ENCODE results near the gene GMDS. TPM values are rescaled to one million over a fixed set of nuclear protein-coding genes. Genes with fewer than 3 reads are reported as not detected.

GMDS gene
- total and polyA plus RNA-seq, 7 donors: 2.8 to 6.6 (median 4.7) TPM

GRCh38 chr6:1986454-1987243, 258.8 kb downstream of the GMDS start:
- no peaks in the 10 kb centered on the region for H3K27me3 ChIP-seq (ENCODE audit: insufficient read depth in 3 of 3, low read length in 2 of 3)
- H3K4me3 ChIP-seq: no peak overlapping the region
- ATAC-seq: no peak
- no peaks in the 10 kb centered on the region for H3K36me3 ChIP-seq (ENCODE audit: insufficient read depth in 1 of 2, low read depth in 1 of 2)
- no peak for DNase-seq
- H3K9me3 ChIP-seq: peaks cover 8% of the 10 kb centered on the region
- intact Hi-C loops (cut with DNase I): no loop called here
- no peak for TF ChIP-seq CTCF (IDR thresholded peaks at IDR 0.05)
- H3K4me1 ChIP-seq: no peaks in the 10 kb centered on the region
- WGBS, 3 donors: 11 to 19% (median 17%) methylated on average over 1 of the region's 1 CpG
- no peak overlapping the region for H3K27ac ChIP-seq

- Histone ChIP-seq H3K4me1 (no peaks in the 10 kb centered on the region), H3K27me3 (ENCODE audit: insufficient read depth in 3 of 3, low read length in 2 of 3) (no peaks in the 10 kb centered on the region), H3K36me3 (ENCODE audit: insufficient read depth in 1 of 2, low read depth in 1 of 2) (no peaks in the 10 kb centered on the region), H3K9me3 (peaks cover 21% of the 10 kb centered on the region), H3K4me3 (no peak overlapping the region), H3K27ac (no peak overlapping the region)
- ATAC-seq (no peak), DNase-seq (no peak)
- intact Hi-C loops (cut with DNase I): no loop called here
- TF ChIP-seq CTCF (IDR thresholded peaks at IDR 0.05): no peak
- 93 to 99% (median 96%) methylated on average over 3 of the region's 3 CpGs for WGBS, 3 donors
Observed at GRCh38 chr6:1984346-1984994, 260.9 kb downstream of the GMDS start.

- Histone ChIP-seq H3K4me1 (no peaks in the 10 kb centered on the region), H3K27me3 (ENCODE audit: insufficient read depth in 3 of 3, low read length in 2 of 3) (no peaks in the 10 kb centered on the region), H3K9me3 (peaks cover 21% of the 10 kb centered on the region), H3K36me3 (ENCODE audit: insufficient read depth in 1 of 2, low read depth in 1 of 2) (no peaks in the 10 kb centered on the region), H3K4me3 (no peak overlapping the region), H3K27ac (no peak overlapping the region)
- no peak for TF ChIP-seq CTCF (IDR thresholded peaks at IDR 0.05)
- DNase-seq (no peak), ATAC-seq (no peak)
- 94 to 98% (median 96%) methylated on average over 1 of the region's 1 CpG for WGBS, 3 donors
- intact Hi-C loops (cut with DNase I): no loop called here
Observed at GRCh38 chr6:1983850-1984249, 261.6 kb downstream of the GMDS start.

GRCh38 chr6:1972962-1973361, 272.4 kb downstream of the GMDS start:
- H3K4me3 ChIP-seq: no peak overlapping the region
- WGBS, 3 donors: 94 to 96% (median 95%) methylated on average over 3 of the region's 3 CpGs
- TF ChIP-seq CTCF (IDR thresholded peaks at IDR 0.05): no peak
- no peaks in the 10 kb centered on the region for H3K9me3 ChIP-seq
- intact Hi-C loops (cut with DNase I): no loop called here
- H3K27ac ChIP-seq: no peak overlapping the region
- no peaks in the 10 kb centered on the region for H3K27me3 ChIP-seq (ENCODE audit: insufficient read depth in 3 of 3, low read length in 2 of 3)
- H3K36me3 ChIP-seq (ENCODE audit: insufficient read depth in 1 of 2, low read depth in 1 of 2): no peaks in the 10 kb centered on the region
- no peaks in the 10 kb centered on the region for H3K4me1 ChIP-seq
- no peak for DNase-seq
- no peak for ATAC-seq

All from psoas muscle (tissue), 8 donors.